CD4-positive, alpha-beta T cell treated with Interleukin-2 at 100 ng/mL for 4 hours (primary cell): ENCODE results near the gene ZBTB5.
A peak's percentile ranks its signal among the peaks of the same experiment; 100 is the strongest.

Source experiments
- DNase-seq: peaks from one replicate; pipeline ENCODE4 v3.0.0-alpha.2; 2020; ENCODE audit warnings: low spot score

ZBTB5 gene

DNA sequence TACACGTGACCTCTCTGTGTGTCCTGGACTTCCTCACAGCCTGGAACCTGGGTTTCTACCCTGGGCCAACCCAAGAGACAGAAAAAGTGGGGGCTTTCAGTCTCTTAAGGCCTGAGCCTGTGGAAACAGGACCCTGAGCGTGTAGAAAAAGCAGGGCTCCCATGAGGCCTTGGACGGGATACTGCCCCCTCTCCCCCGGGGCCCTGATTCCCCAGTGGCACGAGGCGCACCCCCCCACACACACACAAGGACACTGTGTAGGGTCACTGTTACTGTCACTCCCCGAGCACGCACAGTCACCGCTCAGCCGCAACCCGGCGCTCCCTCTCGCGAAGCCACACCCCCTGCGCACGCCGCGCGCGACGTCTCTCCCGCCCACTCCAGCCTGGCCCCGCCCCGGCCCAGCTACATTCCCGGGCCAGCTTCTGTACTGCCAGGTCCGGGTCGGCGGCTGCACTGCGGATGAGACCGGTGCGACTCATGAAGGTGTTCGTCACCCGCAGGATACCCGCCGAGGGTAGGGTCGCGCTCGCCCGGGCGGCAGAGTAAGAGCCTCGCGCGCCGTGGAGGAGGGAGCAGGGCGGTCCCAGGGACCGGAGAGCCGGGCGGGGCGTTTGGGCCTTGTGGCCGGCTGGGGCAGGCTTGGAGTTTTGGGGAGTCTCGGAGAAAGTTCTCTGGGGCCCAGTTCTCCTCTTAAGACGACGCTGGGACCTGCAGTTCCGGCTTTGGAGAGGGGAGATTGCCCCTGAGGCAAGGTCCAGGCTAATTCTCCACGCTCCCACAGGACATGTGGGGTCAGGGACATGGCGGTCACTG is 42.8 kb downstream of the ZBTB5 start, which contains the start of gene GRHPR:
TSS of gene GRHPR (plus strand) at position 408 of the 816 bp plus-strand sequence. CDS start at position 463, 55 bp downstream.
- DNase-seq = peak; percentile 87

GRCh38 chr9:37421914-37422288 is 43.3 kb downstream of the ZBTB5 start:
- DNase-seq = no peak

GRCh38 chr9:37420271-37421215 is 44.7 kb downstream of the ZBTB5 start:
- DNase-seq = no peak

DNA sequence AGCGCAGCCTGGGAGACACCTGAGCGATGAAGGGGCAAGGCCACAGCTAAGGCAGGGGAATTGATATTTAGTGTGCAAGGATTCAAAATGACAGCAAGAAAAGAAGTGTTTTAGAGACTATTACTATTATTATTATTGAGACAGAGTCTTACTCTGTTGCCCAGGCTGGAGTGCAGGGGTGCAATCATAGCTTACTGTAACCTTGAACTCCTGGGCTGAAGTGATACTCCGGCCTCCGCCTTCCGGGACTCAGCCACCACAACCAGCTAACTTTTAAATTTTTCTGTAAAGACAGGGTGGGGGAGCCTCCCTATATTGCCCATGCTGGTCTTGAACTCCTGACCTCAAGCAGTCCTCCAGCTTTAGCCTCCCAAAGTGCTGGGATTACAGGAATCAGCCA is 46.0 kb downstream of the ZBTB5 start:
- no peak for DNase-seq

- no peak for DNase-seq
Measured at GRCh38 chr9:37417857-37418618, 47.2 kb downstream of the ZBTB5 start.

GRCh38 chr9:37417252-37417803 is 47.9 kb downstream of the ZBTB5 start:
- no peak for DNase-seq

- DNase-seq = peak; percentile 85
Measured at GRCh38 chr9:37415011-37415719, 50.1 kb downstream of the ZBTB5 start.

GRCh38 chr9:37414503-37414943 is 50.7 kb downstream of the ZBTB5 start:
- DNase-seq = no peak

GRCh38 chr9:37413311-37413710 is 51.9 kb downstream of the ZBTB5 start:
- DNase-seq = no peak

- no peak for DNase-seq
Measured at GRCh38 chr9:37412431-37413151, 52.7 kb downstream of the ZBTB5 start.

DNA sequence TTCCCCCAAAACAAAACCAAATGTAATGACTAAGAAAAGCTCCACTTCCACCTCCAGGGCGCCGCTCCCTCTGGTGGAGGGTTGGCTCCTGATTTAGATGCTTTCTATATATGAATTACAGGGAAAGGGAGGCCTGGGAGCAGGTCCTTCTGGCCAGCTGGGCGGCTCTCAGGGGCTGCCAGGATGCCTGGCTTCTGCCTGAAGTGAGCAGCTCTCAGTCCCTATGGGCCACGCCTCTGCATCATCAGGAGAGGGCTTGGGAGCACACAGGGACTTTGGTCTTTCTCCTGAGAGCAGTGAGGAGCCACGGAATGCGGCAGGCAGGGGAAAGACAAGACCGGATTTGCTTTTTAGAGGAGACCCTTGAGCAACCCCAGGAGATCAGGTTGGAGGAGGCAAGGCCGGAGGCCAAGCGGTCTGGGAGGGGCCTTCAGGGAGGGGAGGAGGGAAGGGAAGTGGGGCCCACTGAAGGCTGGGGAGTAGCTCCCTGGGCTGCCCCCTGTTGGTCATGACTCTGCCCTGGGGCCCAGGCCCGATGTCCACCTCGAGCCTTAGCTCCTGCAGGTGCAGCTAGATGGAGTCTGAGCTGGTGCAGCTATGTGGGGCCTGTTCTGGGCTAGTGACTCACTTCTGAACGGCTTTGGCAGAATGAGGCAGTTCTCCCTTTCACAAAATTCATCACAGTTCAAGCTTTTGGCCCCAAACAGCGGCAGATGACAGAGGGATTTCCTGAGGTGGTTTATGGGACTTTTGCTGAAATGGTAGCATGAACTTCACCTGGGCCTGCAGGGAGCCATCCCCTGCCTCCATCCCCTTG is 54.1 kb downstream of the ZBTB5 start:
- DNase-seq = no peak

DNA sequence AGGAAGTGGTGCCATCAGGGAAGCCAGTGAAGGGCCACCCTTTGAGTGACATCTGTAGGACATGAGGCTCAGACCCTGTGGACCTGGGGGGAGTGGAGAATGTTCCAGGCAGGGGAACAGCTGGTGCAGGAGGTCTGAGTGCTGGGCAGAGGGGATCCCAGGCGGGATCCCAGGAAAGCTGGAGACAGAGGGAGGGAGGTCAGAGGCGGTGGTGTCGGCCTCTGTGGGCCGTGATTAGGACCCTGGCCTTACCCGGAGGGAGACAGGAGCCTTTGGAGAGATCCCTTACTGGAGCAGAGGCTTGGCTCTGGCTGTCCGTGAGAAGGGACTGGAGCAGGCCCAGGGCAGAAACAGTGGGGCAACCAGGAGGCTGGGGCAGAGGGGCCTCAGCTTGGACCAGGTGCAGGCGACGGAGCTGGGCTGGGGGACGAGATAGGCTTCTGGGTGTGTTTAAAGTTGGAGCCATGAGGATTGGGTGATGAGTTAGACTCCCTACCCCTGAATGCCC is 54.8 kb downstream of the ZBTB5 start:
- DNase-seq = no peak

- DNase-seq = peak; percentile 83
Measured at GRCh38 chr9:37408933-37409710, 56.1 kb downstream of the ZBTB5 start.

- no peak for DNase-seq
Measured at GRCh38 chr9:37407468-37407867, 57.8 kb downstream of the ZBTB5 start.

DNA sequence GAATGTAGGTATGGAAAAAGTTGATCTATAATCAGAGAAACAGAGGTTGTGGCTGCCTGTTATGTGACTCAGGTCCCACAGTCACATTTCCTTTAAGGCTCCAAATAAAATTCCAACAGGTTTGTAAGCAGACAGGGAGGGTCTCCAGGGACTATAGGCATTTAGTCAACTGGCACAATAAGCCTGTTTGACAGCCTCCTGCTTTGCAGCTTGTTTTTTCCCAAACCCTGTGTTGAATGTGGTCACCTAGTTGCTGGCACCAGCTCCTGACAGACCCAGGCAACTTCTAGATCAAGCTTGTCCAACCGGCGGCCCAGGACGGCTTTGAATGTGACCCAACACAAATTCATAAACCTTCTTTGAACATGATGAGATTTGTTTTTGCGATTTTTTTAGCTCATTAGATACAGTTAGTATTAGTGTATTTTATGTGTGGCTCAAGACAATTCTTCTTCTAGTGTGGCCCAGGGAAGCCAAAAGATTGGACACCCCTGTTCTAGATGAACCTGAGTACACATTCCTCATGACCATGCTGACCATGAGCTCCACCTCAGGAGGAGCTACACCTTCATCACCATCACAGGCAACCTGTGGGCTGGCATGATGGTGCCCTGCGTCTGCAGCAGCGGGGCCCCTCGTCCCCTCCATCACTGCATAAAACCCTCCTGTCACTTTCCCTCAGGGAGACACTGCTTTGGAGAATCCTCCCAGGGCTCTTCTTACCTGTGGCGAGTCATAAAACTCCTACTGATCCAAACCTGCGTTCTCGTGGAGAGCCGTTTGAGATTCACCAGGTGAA is 58.4 kb downstream of the ZBTB5 start:
- no peak for DNase-seq

- DNase-seq = no peak
Measured at GRCh38 chr9:37405764-37406380, 59.4 kb downstream of the ZBTB5 start.

- DNase-seq = no peak
Measured at GRCh38 chr9:37405350-37405749, 59.9 kb downstream of the ZBTB5 start.
